ENCODE measurements around the gene STARD9. TPM values are rescaled to one million over a fixed set of nuclear protein-coding genes. Genes with fewer than 3 reads are reported as not detected.
A peak's percentile ranks its signal among the peaks of the same experiment; 100 is the strongest.

STARD9 gene
- total and polyA plus RNA-seq, 2 experiments from 2014 or later = 1.8 to 6.2 TPM

DNA sequence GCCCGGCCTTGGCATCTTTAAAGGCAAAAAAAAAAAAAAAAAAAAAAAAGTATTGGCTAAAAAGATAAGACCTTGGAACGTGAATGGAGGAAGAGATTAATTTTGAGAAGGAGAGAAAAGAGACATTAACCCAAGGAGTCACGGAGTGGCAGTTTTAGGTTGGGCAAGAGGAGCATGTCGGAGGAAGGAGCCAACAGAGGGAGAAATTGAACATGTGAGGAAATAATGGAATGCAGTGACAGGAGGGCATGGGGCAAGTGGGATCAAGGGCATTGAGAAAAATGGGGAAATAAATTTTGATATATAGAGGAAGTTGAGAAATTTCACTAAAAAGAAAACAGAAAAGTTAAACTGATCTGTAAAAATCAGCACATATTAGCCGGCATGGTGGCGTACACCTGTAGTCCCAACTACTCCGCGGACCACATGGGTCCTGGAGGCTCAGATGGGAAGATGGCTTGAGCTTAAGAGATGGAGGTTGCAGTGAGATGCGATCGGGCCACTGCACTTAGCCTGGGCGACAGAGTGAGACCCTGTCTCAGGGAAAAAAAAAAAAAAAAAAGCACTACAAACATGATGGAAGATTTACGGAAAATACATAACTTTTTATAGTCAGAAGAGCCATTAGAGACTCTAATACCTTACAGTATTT lies 25.5 kb upstream of the STARD9 start:
- H3F3A ChIP-seq (replicated peaks; ENCODE audit: low read depth) = no peaks in the 10 kb centered on the region; the same call in 1 of the 2 replicates
- TF ChIP-seq, protein P1, sequence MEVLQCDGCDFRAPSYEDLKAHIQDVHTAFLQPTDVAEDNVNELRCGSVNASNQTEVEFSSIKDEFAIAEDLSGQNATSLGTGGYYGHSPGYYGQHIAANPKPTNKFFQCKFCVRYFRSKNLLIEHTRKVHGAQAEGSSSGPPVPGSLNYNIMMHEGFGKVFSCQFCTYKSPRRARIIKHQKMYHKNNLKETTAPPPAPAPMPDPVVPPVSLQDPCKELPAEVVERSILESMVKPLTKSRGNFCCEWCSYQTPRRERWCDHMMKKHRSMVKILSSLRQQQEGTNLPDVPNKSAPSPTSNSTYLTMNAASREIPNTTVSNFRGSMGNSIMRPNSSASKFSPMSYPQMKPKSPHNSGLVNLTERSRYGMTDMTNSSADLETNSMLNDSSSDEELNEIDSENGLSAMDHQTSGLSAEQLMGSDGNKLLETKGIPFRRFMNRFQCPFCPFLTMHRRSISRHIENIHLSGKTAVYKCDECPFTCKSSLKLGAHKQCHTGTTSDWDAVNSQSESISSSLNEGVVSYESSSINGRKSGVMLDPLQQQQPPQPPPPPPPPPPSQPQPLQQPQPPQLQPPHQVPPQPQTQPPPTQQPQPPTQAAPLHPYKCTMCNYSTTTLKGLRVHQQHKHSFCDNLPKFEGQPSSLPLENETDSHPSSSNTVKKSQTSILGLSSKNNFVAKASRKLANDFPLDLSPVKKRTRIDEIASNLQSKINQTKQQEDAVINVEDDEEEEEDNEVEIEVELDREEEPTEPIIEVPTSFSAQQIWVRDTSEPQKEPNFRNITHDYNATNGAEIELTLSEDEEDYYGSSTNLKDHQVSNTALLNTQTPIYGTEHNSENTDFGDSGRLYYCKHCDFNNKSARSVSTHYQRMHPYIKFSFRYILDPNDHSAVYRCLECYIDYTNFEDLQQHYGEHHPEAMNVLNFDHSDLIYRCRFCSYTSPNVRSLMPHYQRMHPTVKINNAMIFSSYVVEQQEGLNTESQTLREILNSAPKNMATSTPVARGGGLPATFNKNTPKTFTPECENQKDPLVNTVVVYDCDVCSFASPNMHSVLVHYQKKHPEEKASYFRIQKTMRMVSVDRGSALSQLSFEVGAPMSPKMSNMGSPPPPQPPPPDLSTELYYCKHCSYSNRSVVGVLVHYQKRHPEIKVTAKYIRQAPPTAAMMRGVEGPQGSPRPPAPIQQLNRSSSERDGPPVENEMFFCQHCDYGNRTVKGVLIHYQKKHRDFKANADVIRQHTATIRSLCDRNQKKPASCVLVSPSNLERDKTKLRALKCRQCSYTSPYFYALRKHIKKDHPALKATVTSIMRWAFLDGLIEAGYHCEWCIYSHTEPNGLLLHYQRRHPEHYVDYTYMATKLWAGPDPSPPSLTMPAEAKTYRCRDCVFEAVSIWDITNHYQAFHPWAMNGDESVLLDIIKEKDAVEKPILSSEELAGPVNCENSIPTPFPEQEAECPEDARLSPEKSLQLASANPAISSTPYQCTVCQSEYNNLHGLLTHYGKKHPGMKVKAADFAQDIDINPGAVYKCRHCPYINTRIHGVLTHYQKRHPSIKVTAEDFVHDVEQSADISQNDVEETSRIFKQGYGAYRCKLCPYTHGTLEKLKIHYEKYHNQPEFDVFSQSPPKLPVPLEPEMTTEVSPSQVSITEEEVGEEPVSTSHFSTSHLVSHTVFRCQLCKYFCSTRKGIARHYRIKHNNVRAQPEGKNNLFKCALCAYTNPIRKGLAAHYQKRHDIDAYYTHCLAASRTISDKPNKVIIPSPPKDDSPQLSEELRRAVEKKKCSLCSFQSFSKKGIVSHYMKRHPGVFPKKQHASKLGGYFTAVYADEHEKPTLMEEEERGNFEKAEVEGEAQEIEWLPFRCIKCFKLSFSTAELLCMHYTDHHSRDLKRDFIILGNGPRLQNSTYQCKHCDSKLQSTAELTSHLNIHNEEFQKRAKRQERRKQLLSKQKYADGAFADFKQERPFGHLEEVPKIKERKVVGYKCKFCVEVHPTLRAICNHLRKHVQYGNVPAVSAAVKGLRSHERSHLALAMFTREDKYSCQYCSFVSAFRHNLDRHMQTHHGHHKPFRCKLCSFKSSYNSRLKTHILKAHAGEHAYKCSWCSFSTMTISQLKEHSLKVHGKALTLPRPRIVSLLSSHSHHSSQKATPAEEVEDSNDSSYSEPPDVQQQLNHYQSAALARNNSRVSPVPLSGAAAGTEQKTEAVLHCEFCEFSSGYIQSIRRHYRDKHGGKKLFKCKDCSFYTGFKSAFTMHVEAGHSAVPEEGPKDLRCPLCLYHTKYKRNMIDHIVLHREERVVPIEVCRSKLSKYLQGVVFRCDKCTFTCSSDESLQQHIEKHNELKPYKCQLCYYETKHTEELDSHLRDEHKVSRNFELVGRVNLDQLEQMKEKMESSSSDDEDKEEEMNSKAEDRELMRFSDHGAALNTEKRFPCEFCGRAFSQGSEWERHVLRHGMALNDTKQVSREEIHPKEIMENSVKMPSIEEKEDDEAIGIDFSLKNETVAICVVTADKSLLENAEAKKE (CRISPR knock-in tag; IDR thresholded peaks at IDR 0.05) = no peak
- no peak for TF ChIP-seq NANOG (IDR thresholded peaks at IDR 0.05; ENCODE audit: borderline replicate concordance)
- H3K36me3 ChIP-seq (ENCODE audit: insufficient read depth) = no peaks in the 10 kb centered on the region
- Mint-ChIP-seq H3K36me3 (ENCODE audit: low read depth) (peaks cover 2% of the 10 kb centered on the region; the same call in 1 of the 3 replicates), H3K4me1 (peaks cover 13% of the 10 kb centered on the region), H3K27ac (no peak overlapping the region), H3K4me3 (peak overlapping the region; percentile 93), H3K9me3 (no peaks in the 10 kb centered on the region), H3K27me3 (ENCODE audit: insufficient read depth, low read depth, poor library complexity) (peaks cover 7% of the 10 kb centered on the region)
- peaks cover 65% of the 10 kb centered on the region for H3K79me2 ChIP-seq (replicated peaks; ENCODE audit: insufficient read depth)
- H3K27ac ChIP-seq (ENCODE audit: low read depth) = no peak overlapping the region
- H3K4me1 ChIP-seq (ENCODE audit: insufficient read depth) = peaks cover 9% of the 10 kb centered on the region
- no peaks in the 10 kb centered on the region for H3K27me3 ChIP-seq (ENCODE audit: insufficient read depth)
- ATAC-seq (no peak), DNase-seq (ENCODE audit: low spot score) (no peak)
- peaks cover 20% of the 10 kb centered on the region for H4K20me1 ChIP-seq (replicated peaks; ENCODE audit: insufficient read depth)
- no peak overlapping the region for H2AFZ ChIP-seq
- no peaks in the 10 kb centered on the region for H3K9me2 ChIP-seq (ENCODE audit: insufficient read depth)
- peak overlapping the region; percentile 98 for H3K4me2 ChIP-seq
- H3K4me3 ChIP-seq = peak overlapping the region; percentile 96

DNA sequence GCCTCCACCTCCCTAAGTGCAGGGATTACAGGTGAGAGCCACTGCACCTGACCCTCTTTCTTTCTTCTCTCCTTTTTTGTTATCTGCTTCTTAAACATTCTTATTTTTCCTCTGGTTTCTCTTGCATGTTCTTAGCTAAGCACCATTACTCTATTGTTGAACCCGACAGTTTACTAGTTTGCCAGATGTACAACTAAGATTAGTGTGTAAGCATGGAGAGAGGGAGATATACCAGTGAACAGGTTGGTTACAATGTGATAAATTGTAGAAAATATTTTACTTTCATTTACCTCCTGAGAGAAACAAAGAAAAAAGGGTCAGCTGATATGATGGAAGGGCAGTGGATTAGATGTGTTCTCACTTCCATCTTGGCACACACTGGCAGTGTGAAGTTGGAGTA lies 21.9 kb upstream of the STARD9 start:
- H3K9me3 Mint-ChIP-seq = no peaks in the 10 kb centered on the region
- ATAC-seq = no peak
- no peaks in the 10 kb centered on the region for H3K9me2 ChIP-seq (ENCODE audit: insufficient read depth)
- TF ChIP-seq ZNF331 (CRISPR knock-in tag; IDR thresholded peaks at IDR 0.05; ENCODE audit: low read depth) (no peak), CREB1 (CRISPR knock-in tag; IDR thresholded peaks at IDR 0.05; ENCODE audit: low read depth) (no peak), CTCF (conservative IDR thresholded peaks at IDR 0.05; ENCODE audit: low read depth in 2 of 2) (no peak), STAT1 (IDR thresholded peaks at IDR 0.05; ENCODE audit: unreplicated experiment) (no peak), REST (IDR thresholded peaks at IDR 0.05; ENCODE audit: unreplicated experiment) (no peak)
- TF ChIP-seq, protein P2, sequence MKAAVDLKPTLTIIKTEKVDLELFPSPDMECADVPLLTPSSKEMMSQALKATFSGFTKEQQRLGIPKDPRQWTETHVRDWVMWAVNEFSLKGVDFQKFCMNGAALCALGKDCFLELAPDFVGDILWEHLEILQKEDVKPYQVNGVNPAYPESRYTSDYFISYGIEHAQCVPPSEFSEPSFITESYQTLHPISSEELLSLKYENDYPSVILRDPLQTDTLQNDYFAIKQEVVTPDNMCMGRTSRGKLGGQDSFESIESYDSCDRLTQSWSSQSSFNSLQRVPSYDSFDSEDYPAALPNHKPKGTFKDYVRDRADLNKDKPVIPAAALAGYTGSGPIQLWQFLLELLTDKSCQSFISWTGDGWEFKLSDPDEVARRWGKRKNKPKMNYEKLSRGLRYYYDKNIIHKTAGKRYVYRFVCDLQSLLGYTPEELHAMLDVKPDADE (IDR thresholded peaks at IDR 0.05) = no peak

More for the DNA sequence above, 21.9 kb upstream of the STARD9 start:
- Mint-ChIP-seq H3K4me3 (no peak overlapping the region), H3K27me3 (ENCODE audit: insufficient read depth, low read depth, poor library complexity) (peaks cover 7% of the 10 kb centered on the region), H3K36me3 (ENCODE audit: low read depth) (peaks cover 10% of the 10 kb centered on the region; the same call in 2 of the 3 replicates), H3K27ac (no peak overlapping the region), H3K4me1 (peaks cover 6% of the 10 kb centered on the region)
- no peaks in the 10 kb centered on the region for H3K27me3 ChIP-seq (ENCODE audit: insufficient read depth)
- H3K27ac ChIP-seq (ENCODE audit: low read depth) = no peak overlapping the region
- peaks cover 24% of the 10 kb centered on the region for H4K20me1 ChIP-seq (replicated peaks; ENCODE audit: insufficient read depth)
- H3F3A ChIP-seq (replicated peaks; ENCODE audit: low read depth) = no peaks in the 10 kb centered on the region
- no peak for DNase-seq (ENCODE audit: low spot score)
- H3K4me1 ChIP-seq (ENCODE audit: insufficient read depth) = 0 out of 2 replicates have a peak, but pooled peaks cover 9% of the 10 kb centered on the region
- H3K4me2 ChIP-seq = no peak overlapping the region
- peaks cover 3% of the 10 kb centered on the region; the same call in 1 of the 2 replicates for H3K36me3 ChIP-seq (ENCODE audit: insufficient read depth)
- peaks cover 72% of the 10 kb centered on the region for H3K79me2 ChIP-seq (replicated peaks; ENCODE audit: insufficient read depth)
- H3K4me3 ChIP-seq = no peak overlapping the region
- no peak overlapping the region for H2AFZ ChIP-seq

Measured in GM23338 (cell line).